ENCODE measurements around the gene ATP8B3.

ATP8B3 gene

DNA sequence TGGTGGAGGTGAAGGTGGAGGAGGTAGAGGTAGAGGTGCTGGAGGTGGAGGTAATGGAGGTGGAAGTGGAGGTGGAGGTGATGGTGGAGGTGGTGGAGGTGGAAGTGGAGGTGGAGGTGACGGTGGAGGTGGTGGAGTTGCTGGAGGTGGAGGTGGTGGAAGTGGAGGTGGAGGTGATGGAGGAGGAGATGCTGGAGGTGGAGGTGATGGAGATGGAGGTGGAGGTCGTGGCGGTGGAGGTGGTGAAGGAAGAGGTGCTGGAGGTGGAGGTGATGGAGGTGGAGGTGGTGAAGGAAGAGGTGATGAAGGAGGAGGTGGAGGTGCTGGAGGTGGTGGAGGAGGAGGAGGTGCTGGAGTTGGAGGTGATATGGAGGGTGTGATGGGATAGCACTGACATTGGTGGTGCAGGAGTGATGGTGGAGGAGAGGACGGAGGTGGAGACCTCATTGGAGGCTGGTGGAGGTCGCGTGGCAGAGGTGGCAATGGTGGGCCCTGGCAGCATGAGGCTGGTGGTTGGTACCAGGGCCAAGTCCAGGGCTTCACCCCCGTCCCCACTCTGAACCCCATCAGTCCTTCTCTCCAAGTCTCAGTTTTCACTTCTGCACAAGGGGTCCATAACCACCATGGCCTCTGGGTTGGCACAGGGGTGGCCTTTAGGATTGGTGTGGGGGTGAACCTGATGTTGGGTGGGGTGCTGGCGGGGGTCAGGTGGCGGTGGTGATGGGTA lies 43.0 kb downstream of the ATP8B3 start:
- DNase-seq (ENCODE audit: low read depth): no peak
- H3K4me3 ChIP-seq (ENCODE audit: control insufficient read depth, low read depth, low read length): no peak overlapping the region
- TF ChIP-seq, protein P1, sequence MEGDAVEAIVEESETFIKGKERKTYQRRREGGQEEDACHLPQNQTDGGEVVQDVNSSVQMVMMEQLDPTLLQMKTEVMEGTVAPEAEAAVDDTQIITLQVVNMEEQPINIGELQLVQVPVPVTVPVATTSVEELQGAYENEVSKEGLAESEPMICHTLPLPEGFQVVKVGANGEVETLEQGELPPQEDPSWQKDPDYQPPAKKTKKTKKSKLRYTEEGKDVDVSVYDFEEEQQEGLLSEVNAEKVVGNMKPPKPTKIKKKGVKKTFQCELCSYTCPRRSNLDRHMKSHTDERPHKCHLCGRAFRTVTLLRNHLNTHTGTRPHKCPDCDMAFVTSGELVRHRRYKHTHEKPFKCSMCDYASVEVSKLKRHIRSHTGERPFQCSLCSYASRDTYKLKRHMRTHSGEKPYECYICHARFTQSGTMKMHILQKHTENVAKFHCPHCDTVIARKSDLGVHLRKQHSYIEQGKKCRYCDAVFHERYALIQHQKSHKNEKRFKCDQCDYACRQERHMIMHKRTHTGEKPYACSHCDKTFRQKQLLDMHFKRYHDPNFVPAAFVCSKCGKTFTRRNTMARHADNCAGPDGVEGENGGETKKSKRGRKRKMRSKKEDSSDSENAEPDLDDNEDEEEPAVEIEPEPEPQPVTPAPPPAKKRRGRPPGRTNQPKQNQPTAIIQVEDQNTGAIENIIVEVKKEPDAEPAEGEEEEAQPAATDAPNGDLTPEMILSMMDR (IDR thresholded peaks at IDR 0.05; ENCODE audit: control insufficient read depth, insufficient read depth, low read depth, low read length, missing control alignments): no peak

GRCh38 chr19:1768248-1768647 lies 43.8 kb downstream of the ATP8B3 start:
- no peak for DNase-seq (ENCODE audit: low read depth)
- H3K4me3 ChIP-seq (ENCODE audit: control insufficient read depth, low read depth, low read length): no peak overlapping the region
- TF ChIP-seq, protein P1 (IDR thresholded peaks at IDR 0.05; ENCODE audit: control insufficient read depth, insufficient read depth, low read depth, low read length, missing control alignments): peak; percentile 42

GRCh38 chr19:1767464-1767933 lies 44.6 kb downstream of the ATP8B3 start:
- TF ChIP-seq, protein P1 (IDR thresholded peaks at IDR 0.05; ENCODE audit: control insufficient read depth, insufficient read depth, low read depth, low read length, missing control alignments): peak; percentile 99
- no peak overlapping the region for H3K4me3 ChIP-seq (ENCODE audit: control insufficient read depth, low read depth, low read length)

DNA sequence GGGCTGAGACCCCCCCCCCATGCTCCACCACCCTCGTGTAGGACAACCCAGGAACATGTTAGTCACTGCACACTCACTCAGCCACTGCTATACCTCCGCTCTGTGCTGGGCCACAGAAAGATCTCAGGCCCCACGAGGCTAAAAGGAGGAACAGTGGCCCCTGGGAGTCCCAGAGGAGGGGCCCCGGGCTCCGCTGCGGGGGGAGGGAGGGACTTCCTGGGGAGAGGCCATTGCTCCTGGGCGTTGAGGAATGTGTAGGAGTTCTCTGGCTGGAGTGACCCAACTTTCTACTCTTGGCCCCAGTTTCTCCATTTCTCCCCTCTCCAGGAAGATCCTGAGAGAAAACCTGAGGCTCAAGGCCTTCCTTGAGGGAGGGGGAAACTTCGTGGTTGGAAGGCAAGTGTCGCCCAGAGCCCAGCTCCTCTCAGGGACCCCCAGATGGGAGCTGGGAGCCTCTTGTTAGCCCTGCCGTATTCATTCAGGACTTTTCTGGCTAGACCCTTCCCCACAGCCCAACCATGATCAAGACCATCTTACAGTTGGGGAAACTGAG lies 45.2 kb downstream of the ATP8B3 start:
- H3K4me3 ChIP-seq (ENCODE audit: control insufficient read depth, low read depth, low read length): no peak overlapping the region
- DNase-seq (ENCODE audit: low read depth): no peak
- TF ChIP-seq, protein P1 (IDR thresholded peaks at IDR 0.05; ENCODE audit: control insufficient read depth, insufficient read depth, low read depth, low read length, missing control alignments): no peak

More at GRCh38 chr19:1767464-1767933, 44.6 kb downstream of the ATP8B3 start:
- DNase-seq (ENCODE audit: low read depth): no peak

GRCh38 chr19:1765904-1766799 lies 45.9 kb downstream of the ATP8B3 start:
- TF ChIP-seq, protein P1 (IDR thresholded peaks at IDR 0.05; ENCODE audit: control insufficient read depth, insufficient read depth, low read depth, low read length, missing control alignments): no peak
- DNase-seq (ENCODE audit: low read depth): no peak
- no peak overlapping the region for H3K4me3 ChIP-seq (ENCODE audit: control insufficient read depth, low read depth, low read length)

GRCh38 chr19:1765232-1765903 lies 46.7 kb downstream of the ATP8B3 start:
- TF ChIP-seq, protein P1 (IDR thresholded peaks at IDR 0.05; ENCODE audit: control insufficient read depth, insufficient read depth, low read depth, low read length, missing control alignments): no peak
- no peak for DNase-seq (ENCODE audit: low read depth)
- no peak overlapping the region for H3K4me3 ChIP-seq (ENCODE audit: control insufficient read depth, low read depth, low read length)
